GM19397 (cell line): ENCODE data around the gene ARFRP1.

Experiments used
- ATAC-seq: cut with Tn5 transposase; IDR thresholded peaks from one replicate; pipeline ENCODE4 v1.9.1; 2021; ENCODE audit warnings: mild to moderate bottlenecking, moderate library complexity; ENCODE audit not compliant: unreplicated experiment

ARFRP1 gene

GRCh38 chr20:63702751-63703470, 4.9 kb downstream of the ARFRP1 start:
- no peak for ATAC-seq

- no peak for ATAC-seq
These were observed 5.6 kb downstream of the ARFRP1 start for GRCh38 chr20:63702036-63702665.

- no peak for ATAC-seq
These were observed 6.3 kb downstream of the ARFRP1 start for GRCh38 chr20:63701329-63702035.

GRCh38 chr20:63701051-63701328, 6.8 kb downstream of the ARFRP1 start:
- no peak for ATAC-seq

GRCh38 chr20:63700199-63701050, 7.4 kb downstream of the ARFRP1 start:
- no peak for ATAC-seq

DNA sequence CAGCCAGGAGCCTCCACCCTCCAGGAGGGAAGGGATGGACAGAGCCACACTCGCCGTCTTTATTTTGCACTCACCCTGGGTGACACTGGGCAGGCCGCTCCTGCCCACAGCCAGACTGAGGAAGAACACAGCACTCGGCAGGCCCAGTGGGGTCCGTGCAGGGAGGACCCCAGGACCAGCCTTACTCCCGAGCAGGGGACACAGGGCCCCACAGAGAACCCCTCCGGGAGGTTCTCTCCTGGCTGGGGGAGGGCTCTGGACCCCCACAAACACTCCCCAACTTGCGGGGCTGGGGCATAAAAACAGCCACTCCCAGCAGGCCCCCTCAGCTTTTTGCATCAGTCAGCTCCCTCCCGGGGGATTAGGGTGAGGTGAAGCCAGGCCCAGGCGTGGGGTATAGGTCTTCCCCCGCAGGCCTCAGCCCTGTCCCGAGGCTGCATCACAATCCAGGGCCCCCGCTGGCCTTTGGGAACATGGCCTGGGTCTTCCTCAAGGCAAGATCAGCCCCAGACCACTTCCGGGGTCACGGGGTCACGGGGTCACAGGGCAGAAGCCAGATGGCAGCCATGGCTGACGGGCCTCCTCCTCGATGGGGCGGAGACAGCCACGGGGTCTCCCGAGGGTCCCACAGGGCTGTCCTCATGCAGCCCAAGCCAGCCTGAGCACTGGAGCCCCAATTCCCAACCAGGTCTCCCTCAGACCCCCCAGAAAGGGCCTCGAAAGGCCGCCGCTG, 8.1 kb downstream of the ARFRP1 start:
- ATAC-seq = no peak

GRCh38 chr20:63698739-63699465, 8.9 kb downstream of the ARFRP1 start:
- no peak for ATAC-seq

DNA sequence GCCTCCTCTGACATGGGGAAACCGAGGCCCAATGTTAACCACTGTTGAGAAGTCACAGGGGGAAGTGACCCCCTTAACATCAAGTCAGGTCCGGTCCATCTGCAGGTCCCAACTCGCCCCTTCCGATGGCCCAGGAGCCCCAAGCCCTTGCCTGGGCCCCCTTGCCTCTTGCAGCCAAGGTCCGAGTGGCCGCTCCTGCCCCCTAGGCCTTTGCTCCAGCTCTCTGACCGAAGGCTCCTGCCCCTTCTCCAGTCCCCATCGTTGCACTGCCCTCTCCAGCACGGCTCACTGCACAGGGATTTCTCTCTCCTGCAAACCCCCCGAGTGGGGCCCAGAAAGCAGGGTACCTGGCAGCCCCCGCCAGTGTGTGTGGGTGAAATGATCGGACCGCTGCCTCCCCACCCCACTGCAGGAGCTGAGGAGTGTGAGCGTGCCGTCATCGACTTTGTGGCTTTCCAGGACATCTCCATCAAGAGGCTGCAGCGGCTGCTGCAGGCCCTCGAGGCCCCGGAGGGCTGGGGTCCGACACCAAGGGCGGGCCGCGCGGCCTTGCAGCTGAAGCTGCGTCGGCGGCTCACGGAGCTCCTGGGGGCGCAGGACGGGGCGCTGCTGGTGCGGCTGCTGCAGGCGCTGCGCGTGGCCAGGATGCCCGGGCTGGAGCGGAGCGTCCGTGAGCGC, 9.8 kb downstream of the ARFRP1 start:
- ATAC-seq = no peak

- no peak for ATAC-seq
These were observed 10.4 kb downstream of the ARFRP1 start for GRCh38 chr20:63697357-63697867.

DNA sequence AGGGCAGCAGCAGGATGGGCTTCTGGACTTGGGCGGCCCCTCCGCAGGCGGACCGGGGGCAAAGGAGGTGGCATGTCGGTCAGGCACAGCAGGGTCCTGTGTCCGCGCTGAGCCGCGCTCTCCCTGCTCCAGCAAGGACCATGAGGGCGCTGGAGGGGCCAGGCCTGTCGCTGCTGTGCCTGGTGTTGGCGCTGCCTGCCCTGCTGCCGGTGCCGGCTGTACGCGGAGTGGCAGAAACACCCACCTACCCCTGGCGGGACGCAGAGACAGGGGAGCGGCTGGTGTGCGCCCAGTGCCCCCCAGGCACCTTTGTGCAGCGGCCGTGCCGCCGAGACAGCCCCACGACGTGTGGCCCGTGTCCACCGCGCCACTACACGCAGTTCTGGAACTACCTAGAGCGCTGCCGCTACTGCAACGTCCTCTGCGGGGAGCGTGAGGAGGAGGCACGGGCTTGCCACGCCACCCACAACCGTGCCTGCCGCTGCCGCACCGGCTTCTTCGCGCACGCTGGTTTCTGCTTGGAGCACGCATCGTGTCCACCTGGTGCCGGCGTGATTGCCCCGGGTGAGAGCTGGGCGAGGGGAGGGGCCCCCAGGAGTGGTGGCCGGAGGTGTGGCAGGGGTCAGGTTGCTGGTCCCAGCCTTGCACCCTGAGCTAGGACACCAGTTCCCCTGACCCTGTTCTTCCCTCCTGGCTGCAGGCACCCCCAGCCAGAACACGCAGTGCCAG, 11.0 kb downstream of the ARFRP1 start, which contains the start of gene TNFRSF6B:
Gene TNFRSF6B, plus strand, starts transcription at position 25 of the 729 bp plus-strand sequence. Its CDS starts 116 bp downstream, at position 141.
- no peak for ATAC-seq

GRCh38 chr20:63696306-63696627, 11.5 kb downstream of the ARFRP1 start:
- no peak for ATAC-seq

GRCh38 chr20:63695424-63696305, 12.1 kb downstream of the ARFRP1 start:
- no peak for ATAC-seq

GRCh38 chr20:63694584-63695423, 13.0 kb downstream of the ARFRP1 start:
- no peak for ATAC-seq

DNA sequence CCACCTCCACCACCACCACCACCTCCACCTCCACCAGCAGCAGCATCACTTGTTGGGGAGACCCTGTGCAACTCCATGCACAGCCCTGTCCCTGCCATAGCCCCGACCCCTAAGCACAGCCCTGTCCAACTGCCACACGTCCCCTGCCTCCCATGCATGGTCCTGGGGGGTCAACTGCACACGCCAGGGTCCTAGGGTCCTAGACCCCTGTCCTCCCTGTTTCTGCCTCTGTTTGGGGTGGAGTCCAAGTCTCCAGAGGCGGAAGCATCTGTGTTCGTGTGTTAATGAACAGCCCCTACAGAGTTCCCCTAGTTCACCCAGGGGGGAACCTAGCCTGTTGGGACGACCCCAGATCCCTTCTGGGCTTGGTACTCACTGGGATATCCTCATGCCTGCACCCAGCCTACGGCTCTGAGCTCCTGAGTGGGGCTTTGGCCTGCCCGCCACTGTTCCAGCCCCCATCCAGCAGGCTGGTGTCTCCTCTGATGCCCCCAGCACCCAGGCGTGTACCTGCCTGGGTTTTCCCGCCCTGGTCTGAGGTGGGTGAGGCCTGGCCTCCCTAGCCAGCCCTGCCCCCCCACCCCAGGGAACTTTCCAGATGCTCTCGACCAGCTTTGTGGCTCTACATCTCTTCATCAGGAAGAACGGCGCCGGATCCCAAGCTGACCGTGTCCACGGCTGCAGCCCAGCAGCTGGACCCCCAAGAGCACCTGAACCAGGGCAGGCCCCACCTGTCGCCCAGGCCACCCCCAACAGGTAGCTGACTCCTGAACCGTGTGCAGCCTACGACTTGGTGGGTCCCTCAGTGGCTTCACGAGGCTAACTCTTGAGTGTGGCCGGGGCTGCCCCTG, 13.8 kb downstream of the ARFRP1 start:
- no peak for ATAC-seq

DNA sequence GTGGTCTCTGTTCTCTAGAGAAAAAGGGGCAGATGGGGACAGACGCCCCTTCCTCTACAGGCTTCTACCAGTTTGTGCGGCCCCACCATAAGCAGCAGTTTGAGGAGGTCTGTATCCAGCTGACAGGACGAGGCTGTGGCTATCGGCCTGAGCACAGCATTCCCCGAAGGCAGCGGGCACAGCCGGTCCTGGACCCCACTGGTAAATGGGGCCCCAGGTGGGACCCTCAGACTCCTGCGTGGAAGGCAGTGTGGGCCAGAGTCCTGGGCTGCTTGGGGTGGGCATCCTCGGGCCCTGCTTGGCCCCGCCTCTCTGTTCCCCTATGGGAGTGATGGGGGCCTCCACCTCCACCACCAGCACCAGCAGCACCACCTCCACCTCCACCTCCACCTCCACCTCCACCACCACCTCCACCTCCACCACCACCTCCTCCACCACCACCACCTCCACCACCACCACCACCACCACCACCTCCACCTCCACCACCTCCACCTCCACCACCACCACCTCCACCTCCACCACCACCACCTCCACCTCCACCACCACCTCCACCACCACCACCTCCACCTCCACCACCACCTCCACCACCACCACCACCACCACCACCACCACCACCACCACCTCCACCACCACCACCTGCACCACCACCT, 14.6 kb downstream of the ARFRP1 start:
- ATAC-seq = no peak
